DMS153 (cell line): Measurements from ENCODE around the gene DNLZ.

Experiments
- DNase-seq: peaks from one replicate; lab custom pipeline; 2025; lab: John Stamatoyannopoulos, UW

The DNLZ gene

GRCh38 chr9:136376457-136376856 lies 12.9 kb upstream of the DNLZ start:
- no peak for DNase-seq

- DNase-seq, result no peak
These were observed 11.6 kb upstream of the DNLZ start for GRCh38 chr9:136375096-136375495.

- no peak for DNase-seq
These were observed 10.6 kb upstream of the DNLZ start for GRCh38 chr9:136374183-136374575.

- no peak for DNase-seq
These were observed 10.0 kb upstream of the DNLZ start, which contains the start of gene CARD9 for GRCh38 chr9:136373300-136374182. CARD9 (minus strand) TSS chr9:136373669; CDS start chr9:136372078, 1,591 bp downstream.

GRCh38 chr9:136372561-136373299 lies 9.2 kb upstream of the DNLZ start:
- DNase-seq, result no peak

- no peak for DNase-seq
These were observed 8.5 kb upstream of the DNLZ start for GRCh38 chr9:136372006-136372405.

GRCh38 chr9:136371533-136371880 lies 8.0 kb upstream of the DNLZ start:
- DNase-seq, result no peak

GRCh38 chr9:136370687-136371532 lies 7.4 kb upstream of the DNLZ start:
- DNase-seq, result no peak

GRCh38 chr9:136370037-136370436 lies 6.5 kb upstream of the DNLZ start:
- DNase-seq, result no peak

- DNase-seq, result no peak
These were observed 4.6 kb upstream of the DNLZ start for GRCh38 chr9:136368190-136368589.

- no peak for DNase-seq
These were observed 4.0 kb upstream of the DNLZ start for GRCh38 chr9:136367296-136368145.

GRCh38 chr9:136366826-136367225 lies 3.3 kb upstream of the DNLZ start:
- no peak for DNase-seq

GRCh38 chr9:136365775-136366222 lies 2.3 kb upstream of the DNLZ start:
- DNase-seq, result no peak

GRCh38 chr9:136364942-136365774 lies 1.6 kb upstream of the DNLZ start:
- DNase-seq, result no peak

- DNase-seq, result peak; percentile 52
These were observed 605 bp upstream of the DNLZ start for GRCh38 chr9:136363949-136364748.

- DNase-seq, result no peak
These were observed 1.1 kb downstream of the DNLZ start for GRCh38 chr9:136362450-136362784.

GRCh38 chr9:136361754-136362449 lies 1.6 kb downstream of the DNLZ start:
- DNase-seq, result no peak

GRCh38 chr9:136361047-136361753 lies 2.3 kb downstream of the DNLZ start:
- peak; percentile 31 for DNase-seq
